Measurements from ENCODE around the gene DHDDS.

DHDDS gene

DNA sequence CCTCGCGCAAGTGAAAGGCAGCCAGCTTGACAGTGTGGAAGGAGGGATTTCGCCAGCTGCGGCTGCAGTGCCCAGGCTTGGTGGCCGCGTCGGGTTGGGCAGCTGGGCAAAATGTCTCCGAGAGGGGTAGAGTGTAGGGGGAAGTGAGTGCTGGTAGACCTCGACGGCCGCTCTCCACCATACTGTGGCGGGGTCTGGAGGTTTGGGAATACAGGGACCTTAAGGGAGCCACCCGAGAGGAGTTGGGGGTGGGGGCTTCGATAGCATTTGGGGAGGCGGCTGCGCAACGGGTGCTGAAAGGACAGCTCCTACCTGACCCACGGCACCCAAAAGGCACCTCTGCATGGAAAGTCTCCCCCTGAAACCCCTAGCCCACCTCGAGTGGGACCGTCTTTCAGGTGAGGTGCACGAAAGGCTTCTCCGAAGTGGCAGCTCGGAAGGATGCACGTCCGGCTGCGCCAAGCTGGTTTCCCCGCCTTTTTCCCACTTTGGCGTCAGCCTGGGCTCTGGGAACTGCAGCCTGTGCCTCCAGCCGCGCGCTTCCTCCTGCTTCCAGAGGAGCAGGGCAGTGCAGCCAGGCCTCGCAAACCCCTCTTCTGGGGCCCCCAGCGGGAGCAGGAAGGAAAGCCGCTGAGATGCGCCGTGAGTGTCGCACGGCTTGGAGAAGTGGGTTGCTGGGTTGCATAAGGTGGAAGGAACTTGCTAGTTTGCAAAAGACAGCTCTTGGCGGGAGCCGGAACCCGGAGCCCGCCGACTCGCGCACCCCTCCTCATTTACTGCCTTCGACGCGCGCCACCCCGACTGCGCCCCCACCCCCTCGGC, 39.6 kb downstream of the DHDDS start:
- peaks cover 24% of the 10 kb centered on the region for H3K4me1 ChIP-seq (ENCODE audit: control insufficient read depth, insufficient read depth, low read length)
- peaks cover 17% of the 10 kb centered on the region for H3K36me3 ChIP-seq (ENCODE audit: control insufficient read depth, insufficient read depth, low read length)
- no peaks in the 10 kb centered on the region for H3K9me3 ChIP-seq (ENCODE audit: control insufficient read depth, low read length)
- H3K9ac ChIP-seq (ENCODE audit: low read length): peak overlapping the region; percentile 57
- peak overlapping the region; percentile 64 for H3K4me3 ChIP-seq (ENCODE audit: low read length)
- H3K27me3 ChIP-seq (ENCODE audit: control insufficient read depth, insufficient read depth, low read length): no peaks in the 10 kb centered on the region

DNA sequence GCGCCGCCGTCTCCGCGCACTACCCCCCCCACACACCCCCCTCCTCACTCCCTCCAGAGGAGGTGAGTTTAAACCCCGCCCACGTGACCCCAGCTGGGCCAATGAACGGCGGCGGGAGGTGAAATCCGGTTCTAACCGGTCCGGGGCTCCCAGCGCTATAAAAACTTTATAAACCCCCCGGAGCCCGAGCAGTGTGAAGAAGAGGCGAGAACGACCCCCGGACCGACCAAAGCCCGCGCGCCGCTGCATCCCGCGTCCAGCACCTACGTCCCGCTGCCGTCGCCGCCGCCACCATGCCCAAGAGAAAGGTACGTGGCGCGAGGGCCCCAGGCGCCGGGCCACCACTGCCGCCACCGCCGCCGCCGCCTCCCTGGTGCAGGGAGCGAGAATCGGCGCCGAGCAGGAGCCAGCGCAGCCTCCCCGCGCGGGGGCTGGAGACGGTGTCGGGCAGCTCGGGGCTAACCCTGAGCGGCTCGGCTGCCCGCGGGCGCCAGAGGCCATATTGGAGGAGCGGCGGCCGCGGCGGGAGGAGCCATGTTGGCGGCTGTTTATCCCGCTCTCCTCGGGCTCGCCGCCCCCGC, 40.3 kb downstream of the DHDDS start, which contains the start of gene HMGN2:
Gene HMGN2, plus strand, starts transcription at position 121 of the 581 bp plus-strand sequence. Its CDS starts 173 bp downstream, at position 294.
- no peaks in the 10 kb centered on the region for H3K9me3 ChIP-seq (ENCODE audit: control insufficient read depth, low read length)
- no peaks in the 10 kb centered on the region for H3K27me3 ChIP-seq (ENCODE audit: control insufficient read depth, insufficient read depth, low read length)
- H3K4me3 ChIP-seq (ENCODE audit: low read length): peak within 1 kb of the TSS; percentile 64
- peaks cover 24% of the 10 kb centered on the region for H3K4me1 ChIP-seq (ENCODE audit: control insufficient read depth, insufficient read depth, low read length)
- H3K9ac ChIP-seq (ENCODE audit: low read length): peak within 1 kb of the TSS; percentile 89
- peaks cover 18% of the 10 kb centered on the region for H3K36me3 ChIP-seq (ENCODE audit: control insufficient read depth, insufficient read depth, low read length)

DNA sequence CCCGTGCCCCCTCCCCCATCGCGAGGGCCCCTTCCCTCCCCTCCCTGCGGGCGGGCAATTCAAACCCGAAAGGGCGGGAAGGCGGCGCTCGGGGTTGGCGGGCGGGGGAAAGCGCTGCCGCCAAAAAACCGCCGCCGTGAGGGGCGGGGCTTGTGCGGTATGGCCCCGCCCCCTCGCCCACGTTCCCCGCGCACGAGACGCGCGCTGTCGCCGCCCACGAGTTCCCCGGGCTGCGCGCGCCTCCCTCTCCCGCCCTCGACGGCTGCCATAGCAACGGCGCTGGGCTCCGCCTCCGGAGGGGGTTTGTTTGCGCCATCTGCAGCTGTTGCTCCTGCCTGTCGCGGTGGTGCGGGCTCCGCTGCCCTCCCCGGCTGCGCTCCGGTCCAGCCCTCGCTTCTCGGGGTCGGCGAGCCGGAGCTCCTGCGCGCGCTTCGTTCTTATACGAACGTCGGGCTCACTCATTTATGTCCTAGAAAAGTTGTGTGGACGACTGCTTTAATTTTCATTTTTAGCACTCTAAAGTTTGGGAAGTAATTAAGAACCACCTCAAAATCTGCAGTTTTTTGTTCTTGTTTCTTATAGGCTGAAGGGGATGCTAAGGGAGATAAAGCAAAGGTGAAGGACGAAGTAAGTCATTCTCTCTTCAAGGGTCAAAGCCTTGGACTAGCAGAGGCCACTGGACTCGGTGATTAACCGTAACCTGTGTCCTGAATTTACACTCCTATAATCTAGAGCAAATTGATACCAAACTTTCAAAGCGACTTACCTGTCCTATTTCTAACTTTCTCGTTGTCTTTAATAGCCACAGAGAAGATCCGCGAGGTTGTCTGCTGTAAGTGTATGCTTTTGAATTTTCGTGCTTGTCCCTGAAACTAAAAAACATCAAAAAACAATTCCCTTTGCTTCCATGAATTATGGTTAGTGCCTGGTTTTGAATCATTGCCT, 41.1 kb downstream of the DHDDS start:
- H3K4me3 ChIP-seq (ENCODE audit: low read length): peak overlapping the region; percentile 57
- no peaks in the 10 kb centered on the region for H3K9me3 ChIP-seq (ENCODE audit: control insufficient read depth, low read length)
- peaks cover 24% of the 10 kb centered on the region for H3K4me1 ChIP-seq (ENCODE audit: control insufficient read depth, insufficient read depth, low read length)
- no peaks in the 10 kb centered on the region for H3K27me3 ChIP-seq (ENCODE audit: control insufficient read depth, insufficient read depth, low read length)
- peaks cover 15% of the 10 kb centered on the region for H3K36me3 ChIP-seq (ENCODE audit: control insufficient read depth, insufficient read depth, low read length)
- peak overlapping the region; percentile 89 for H3K9ac ChIP-seq (ENCODE audit: low read length)

DNA sequence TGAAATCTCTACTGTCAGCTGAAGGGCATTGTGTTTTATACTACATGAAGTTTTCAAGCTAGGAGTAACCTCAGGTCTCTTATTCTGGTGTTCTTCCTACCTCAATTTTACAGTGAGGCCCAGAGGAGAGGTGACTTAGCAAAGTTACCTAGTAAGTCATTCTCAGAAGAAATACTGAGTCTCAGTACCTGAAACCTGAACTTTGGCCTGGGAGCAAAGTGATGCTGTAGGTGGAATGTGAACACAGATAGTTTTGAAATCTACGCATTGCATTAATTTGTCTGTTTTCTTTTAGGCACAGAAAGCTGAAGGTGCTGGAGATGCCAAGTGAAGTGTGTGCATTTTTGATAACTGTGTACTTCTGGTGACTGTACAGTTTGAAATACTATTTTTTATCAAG, 42.7 kb downstream of the DHDDS start:
- peaks cover 24% of the 10 kb centered on the region for H3K4me1 ChIP-seq (ENCODE audit: control insufficient read depth, insufficient read depth, low read length)
- H3K36me3 ChIP-seq (ENCODE audit: control insufficient read depth, insufficient read depth, low read length): peaks cover 14% of the 10 kb centered on the region
- no peaks in the 10 kb centered on the region for H3K27me3 ChIP-seq (ENCODE audit: control insufficient read depth, insufficient read depth, low read length)
- no peaks in the 10 kb centered on the region for H3K9me3 ChIP-seq (ENCODE audit: control insufficient read depth, low read length)
- no peak overlapping the region for H3K4me3 ChIP-seq (ENCODE audit: low read length)
- H3K9ac ChIP-seq (ENCODE audit: low read length): no peak overlapping the region

DNA sequence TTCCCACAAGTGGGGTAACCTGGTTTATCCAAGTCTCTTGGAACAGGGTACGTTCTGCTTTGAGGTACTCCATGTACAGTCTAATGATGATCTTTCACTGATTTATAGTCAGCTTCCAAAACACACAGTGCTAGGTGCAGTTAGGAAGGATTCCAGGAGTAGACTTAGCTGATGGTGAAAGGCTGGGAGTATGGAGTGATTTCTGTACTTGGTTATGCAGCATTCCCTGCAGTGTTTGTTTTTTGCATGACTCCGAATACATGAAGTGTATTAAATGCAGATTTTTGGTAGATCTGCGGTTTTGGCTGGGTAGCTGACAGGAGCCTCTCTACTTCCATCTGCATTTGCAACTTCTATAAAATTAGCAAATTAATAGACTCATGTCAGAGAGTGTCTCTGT, 43.9 kb downstream of the DHDDS start:
- Histone ChIP-seq H3K36me3 (ENCODE audit: control insufficient read depth, insufficient read depth, low read length) (peaks cover 14% of the 10 kb centered on the region), H3K9me3 (ENCODE audit: control insufficient read depth, low read length) (no peaks in the 10 kb centered on the region), H3K4me1 (ENCODE audit: control insufficient read depth, insufficient read depth, low read length) (peaks cover 20% of the 10 kb centered on the region)

DNA sequence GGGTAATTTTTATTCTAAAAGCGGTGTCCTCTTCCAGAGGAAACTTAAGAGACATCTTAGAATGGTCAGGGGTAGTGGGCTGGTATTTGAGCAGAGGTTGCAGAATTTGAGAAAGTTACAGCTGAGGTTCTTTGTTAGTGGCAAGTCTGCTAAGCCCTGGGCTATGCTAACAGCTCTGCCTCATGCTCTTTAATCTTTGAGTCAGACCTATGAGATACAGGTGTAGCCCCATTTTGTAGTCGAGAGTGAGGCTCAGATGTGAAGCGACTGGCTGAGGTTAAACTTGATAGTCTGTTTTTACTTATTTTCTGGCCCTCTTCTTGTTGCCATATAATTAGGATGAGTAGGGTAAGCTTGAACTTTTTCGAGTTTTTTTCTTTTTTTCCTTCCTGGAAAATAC, 44.8 kb downstream of the DHDDS start:
- Histone ChIP-seq H3K36me3 (ENCODE audit: control insufficient read depth, insufficient read depth, low read length) (peaks cover 14% of the 10 kb centered on the region), H3K9me3 (ENCODE audit: control insufficient read depth, low read length) (no peaks in the 10 kb centered on the region), H3K4me3 (ENCODE audit: low read length) (no peak overlapping the region), H3K4me1 (ENCODE audit: control insufficient read depth, insufficient read depth, low read length) (peaks cover 12% of the 10 kb centered on the region), H3K9ac (ENCODE audit: low read length) (no peak overlapping the region), H3K27me3 (ENCODE audit: control insufficient read depth, insufficient read depth, low read length) (no peaks in the 10 kb centered on the region)

More for the DNA sequence above, 43.9 kb downstream of the DHDDS start:
- Histone ChIP-seq H3K27me3 (ENCODE audit: control insufficient read depth, insufficient read depth, low read length) (no peaks in the 10 kb centered on the region), H3K9ac (ENCODE audit: low read length) (no peak overlapping the region), H3K4me3 (ENCODE audit: low read length) (no peak overlapping the region)

DNA sequence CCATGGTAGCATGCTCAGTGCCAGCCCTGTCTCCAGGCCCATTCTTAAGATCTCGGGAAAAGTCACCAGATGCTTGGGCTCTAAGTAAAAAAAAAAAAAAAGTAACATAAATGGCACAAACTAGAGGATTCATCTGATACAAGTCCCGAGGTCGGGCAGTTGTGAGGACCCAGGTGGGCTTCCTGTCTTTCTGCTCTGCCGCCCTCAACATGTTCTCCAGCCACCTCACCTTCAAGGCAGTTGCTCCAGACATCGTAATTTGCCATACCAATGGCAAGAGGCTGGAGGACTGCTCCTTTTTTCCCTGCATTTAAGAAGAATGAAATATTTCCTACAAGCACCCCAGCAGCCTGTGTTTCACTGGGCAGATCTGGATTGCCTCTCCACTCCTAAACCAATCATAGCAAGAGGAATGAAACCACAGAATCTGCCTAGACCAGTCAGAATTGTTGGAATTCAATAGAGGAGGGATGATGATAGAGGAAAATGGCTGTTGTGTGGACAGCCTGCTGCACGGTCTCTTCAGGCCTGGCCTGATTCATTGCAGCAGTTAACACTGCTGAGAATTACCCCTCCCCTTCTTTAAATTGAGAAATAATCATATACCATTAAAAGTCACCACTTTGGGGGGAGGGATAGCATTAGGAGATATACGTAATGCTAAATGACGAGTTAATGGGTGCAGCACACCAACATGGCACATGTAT, 45.5 kb downstream of the DHDDS start:
- Histone ChIP-seq H3K9me3 (ENCODE audit: control insufficient read depth, low read length) (no peaks in the 10 kb centered on the region), H3K36me3 (ENCODE audit: control insufficient read depth, insufficient read depth, low read length) (peaks cover 14% of the 10 kb centered on the region), H3K4me1 (ENCODE audit: control insufficient read depth, insufficient read depth, low read length) (peaks cover 12% of the 10 kb centered on the region), H3K27me3 (ENCODE audit: control insufficient read depth, insufficient read depth, low read length) (no peaks in the 10 kb centered on the region), H3K9ac (ENCODE audit: low read length) (no peak overlapping the region), H3K4me3 (ENCODE audit: low read length) (no peak overlapping the region)

DNA sequence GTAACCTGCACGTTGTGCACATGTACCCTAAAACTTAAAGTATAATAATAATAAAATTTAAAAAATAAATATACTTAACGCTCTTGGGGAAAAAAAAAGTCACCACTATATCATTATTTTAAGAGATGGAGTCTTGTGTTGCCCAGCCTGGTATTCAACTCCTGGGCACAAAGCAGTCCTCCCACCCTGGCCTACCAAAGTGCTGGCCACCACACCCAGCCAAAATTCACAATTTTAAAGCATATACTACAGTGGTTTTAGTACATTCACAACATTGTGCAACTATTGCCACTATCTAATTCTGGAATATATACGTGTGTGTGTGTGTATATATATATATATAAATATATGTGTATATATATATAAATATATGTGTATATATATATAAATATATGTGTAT, 46.0 kb downstream of the DHDDS start:
- Histone ChIP-seq H3K36me3 (ENCODE audit: control insufficient read depth, insufficient read depth, low read length) (peaks cover 14% of the 10 kb centered on the region), H3K9ac (ENCODE audit: low read length) (no peak overlapping the region), H3K27me3 (ENCODE audit: control insufficient read depth, insufficient read depth, low read length) (no peaks in the 10 kb centered on the region), H3K4me3 (ENCODE audit: low read length) (no peak overlapping the region), H3K9me3 (ENCODE audit: control insufficient read depth, low read length) (no peaks in the 10 kb centered on the region), H3K4me1 (ENCODE audit: control insufficient read depth, insufficient read depth, low read length) (peaks cover 12% of the 10 kb centered on the region)

DNA sequence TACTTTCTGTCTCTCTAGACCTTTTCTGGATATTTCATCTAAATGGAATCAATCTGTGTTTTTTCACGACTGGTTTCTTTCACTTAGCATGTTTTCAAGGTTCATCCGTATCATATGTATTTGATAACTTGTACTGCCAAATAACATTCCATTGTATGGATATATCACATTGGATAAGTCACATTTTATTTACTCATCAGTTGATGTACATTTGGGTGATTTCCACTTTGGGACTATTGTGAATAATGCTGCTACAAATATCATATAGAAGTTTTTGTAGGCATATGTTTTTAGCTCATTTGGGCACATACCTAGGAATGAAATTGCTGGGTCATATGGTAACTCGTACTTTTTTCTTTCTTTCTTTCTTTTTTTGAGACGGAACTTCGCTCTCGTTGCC, 46.9 kb downstream of the DHDDS start:
- H3K27me3 ChIP-seq (ENCODE audit: control insufficient read depth, insufficient read depth, low read length): no peaks in the 10 kb centered on the region
- peaks cover 8% of the 10 kb centered on the region for H3K4me1 ChIP-seq (ENCODE audit: control insufficient read depth, insufficient read depth, low read length)
- peaks cover 11% of the 10 kb centered on the region for H3K36me3 ChIP-seq (ENCODE audit: control insufficient read depth, insufficient read depth, low read length)
- no peaks in the 10 kb centered on the region for H3K9me3 ChIP-seq (ENCODE audit: control insufficient read depth, low read length)
- H3K9ac ChIP-seq (ENCODE audit: low read length): no peak overlapping the region
- no peak overlapping the region for H3K4me3 ChIP-seq (ENCODE audit: low read length)

DNA sequence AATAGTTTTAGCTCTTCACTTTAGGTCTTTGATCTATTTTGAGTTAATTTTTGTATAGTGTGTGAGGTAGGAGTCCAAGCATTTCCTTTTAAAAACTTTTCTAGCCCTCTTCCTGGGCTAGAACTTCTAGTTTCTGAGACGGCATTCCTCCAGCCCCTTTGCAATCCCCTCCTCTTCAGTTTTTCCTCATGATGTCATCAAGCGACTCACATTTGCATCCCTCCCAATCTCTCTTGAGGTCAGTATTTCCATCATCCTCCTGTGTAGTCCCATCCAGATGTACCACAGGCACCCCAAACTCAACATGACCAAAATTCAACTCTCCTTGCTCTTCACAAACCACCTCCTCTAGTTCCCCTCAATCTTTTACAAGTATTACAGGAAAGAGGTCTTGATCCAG, 50.8 kb downstream of the DHDDS start:
- Histone ChIP-seq H3K4me1 (ENCODE audit: control insufficient read depth, insufficient read depth, low read length) (no peaks in the 10 kb centered on the region), H3K9me3 (ENCODE audit: control insufficient read depth, low read length) (no peaks in the 10 kb centered on the region), H3K9ac (ENCODE audit: low read length) (no peak overlapping the region), H3K4me3 (ENCODE audit: low read length) (no peak overlapping the region), H3K36me3 (ENCODE audit: control insufficient read depth, insufficient read depth, low read length) (no peaks in the 10 kb centered on the region), H3K27me3 (ENCODE audit: control insufficient read depth, insufficient read depth, low read length) (no peaks in the 10 kb centered on the region)

DNA sequence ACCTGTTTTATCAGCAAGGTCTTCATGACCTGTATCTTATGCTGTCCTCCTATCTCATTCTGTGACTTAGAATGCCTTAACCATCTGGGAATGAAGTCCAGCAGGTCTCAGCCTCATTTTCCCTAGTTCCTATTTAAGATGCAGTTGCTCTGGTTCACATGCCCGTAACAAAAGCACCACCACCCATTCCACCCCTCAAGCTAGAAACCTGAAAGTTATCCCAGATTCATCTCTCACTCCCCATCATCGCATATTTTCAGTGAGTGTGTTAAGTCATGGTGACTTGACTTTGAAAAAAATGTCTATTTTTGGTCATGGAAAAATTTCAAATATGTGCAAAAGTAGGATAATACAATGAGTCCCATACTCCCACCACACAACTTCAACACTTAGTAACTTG, 51.9 kb downstream of the DHDDS start:
- Histone ChIP-seq H3K4me1 (ENCODE audit: control insufficient read depth, insufficient read depth, low read length) (no peaks in the 10 kb centered on the region), H3K9me3 (ENCODE audit: control insufficient read depth, low read length) (no peaks in the 10 kb centered on the region), H3K9ac (ENCODE audit: low read length) (no peak overlapping the region), H3K4me3 (ENCODE audit: low read length) (no peak overlapping the region), H3K36me3 (ENCODE audit: control insufficient read depth, insufficient read depth, low read length) (no peaks in the 10 kb centered on the region), H3K27me3 (ENCODE audit: control insufficient read depth, insufficient read depth, low read length) (no peaks in the 10 kb centered on the region)

All from mucosa of stomach (tissue), 1 donor.